PC-9 (cell line): ENCODE data around the gene MFSD8. TPM values are rescaled to one million over a fixed set of nuclear protein-coding genes. Genes with fewer than 3 reads are reported as not detected.
"Not testable (repeated sequence)": the region's sequence is repeated elsewhere in the genome, so short reads cannot be mapped to it uniquely, and the experiment has no call there.

ENCODE experiments used
- BruUV-seq: library from RNA; stranded (reverse); fragments of 400-500 nt; replicated peaks from 2 replicates; lab custom pipeline; 2021; lab: Mats Ljungman, UMichigan
- CTCF ChIA-PET: fragments of 300-600 bp; sonication (Branson Sonifier 250); formaldehyde crosslinking; loops from one replicate; lab custom pipeline; 2022; ENCODE audit warnings: antibody characterized with exemption; lab: Charles Lee
- POLR2A ChIA-PET: fragments of 300-600 bp; sonication (Branson Sonifier 250); formaldehyde crosslinking; loops from one replicate; lab custom pipeline; 2022; ENCODE audit warnings: antibody characterized with exemption; ENCODE audit not compliant: unreplicated experiment; lab: Charles Lee
- DNase-seq, 2 experiments: peaks; one replicate each; pipeline versions ENCODE4 v3.0.0 to v3.0.0-alpha.2; 2015 to 2022; ENCODE audit warnings: mixed read lengths in 1 of 2
- H2AFZ ChIP-seq: fragments of 200-600 bp; sonication (generic); 2 replicates; pipeline ENCODE4 v1.8.1; 2017; ENCODE audit warnings: antibody characterized with exemption
- H3F3A ChIP-seq: fragments of 200-600 bp; sonication (generic); 2 replicates; pipeline ENCODE4 v1.8.1; 2017; ENCODE audit warnings: antibody characterized with exemption, mild to moderate bottlenecking, low read depth; ENCODE audit not compliant: insufficient read depth
- H3K27ac ChIP-seq: fragments of 200-600 bp; sonication (generic); 2 replicates; pipeline ENCODE4 v1.6.1; 2016; ENCODE audit warnings: mixed run types
- H3K27me3 ChIP-seq: fragments of 200-600 bp; sonication (generic); 2 replicates; pipeline ENCODE4 v1.6.1; 2016; ENCODE audit warnings: low read depth, mixed run types; ENCODE audit not compliant: insufficient read depth
- H3K36me3 ChIP-seq: fragments of 200-600 bp; sonication (generic); 2 replicates; pipeline ENCODE4 v1.6.1; 2016; ENCODE audit warnings: low read depth, mixed run types
- H3K4me1 ChIP-seq: fragments of 200-600 bp; sonication (generic); replicated peaks from 2 replicates; pipeline ENCODE4 v1.6.1; 2016; ENCODE audit warnings: mixed run types; ENCODE audit not compliant: insufficient read depth
- H3K4me2 ChIP-seq: fragments of 200-600 bp; sonication (generic); 2 replicates; pipeline ENCODE4 v1.6.1; 2017; ENCODE audit warnings: mixed run types
- H3K4me3 ChIP-seq: fragments of 200-600 bp; sonication (generic); 2 replicates; pipeline ENCODE4 v1.6.1; 2016; ENCODE audit warnings: mixed run types
- H3K79me2 ChIP-seq: fragments of 200-600 bp; sonication (generic); 2 replicates; pipeline ENCODE4 v1.6.1; 2017; ENCODE audit warnings: low read depth, mixed run types
- H3K9me2 ChIP-seq: fragments of 200-600 bp; sonication (generic); 2 replicates; pipeline ENCODE4 v1.8.1; 2017; ENCODE audit warnings: mild to moderate bottlenecking; ENCODE audit not compliant: insufficient read depth
- H3K9me3 ChIP-seq: fragments of 200-600 bp; sonication (generic); 2 replicates; pipeline ENCODE4 v1.8.1; 2016; ENCODE audit warnings: low read depth; ENCODE audit not compliant: insufficient read depth
- H4K20me1 ChIP-seq: fragments of 200-600 bp; sonication (generic); 2 replicates; pipeline ENCODE4 v1.8.1; 2017; ENCODE audit not compliant: insufficient read depth
- EZH2 ChIP-seq: fragments of 200-600 bp; sonication (generic); IDR thresholded peaks from 2 replicates; pipeline ENCODE4 v1.8.0; 2017; ENCODE audit warnings: antibody characterized with exemption, low read depth
- intact Hi-C: fragments of 100-400 bp; cut with micrococcal nuclease; formaldehyde crosslinking; loops from one replicate; pipeline ENCODE4 v1.10.0; 2022; ENCODE audit not compliant: unreplicated experiment
- total RNA-seq: library from RNA; stranded (reverse); gene quantifications from 2 replicates; pipeline ENCODE4 v1.2.3, GENCODE V29; 2021
- TF ChIP-seq, protein P1 (sequence below): fragments of 200-600 bp; sonication (generic); conservative IDR thresholded peaks from 2 replicates; pipeline ENCODE4 v1.6.1; 2017; ENCODE audit warnings: mixed run types, antibody characterized with exemption, mild to moderate bottlenecking, moderate library complexity

The MFSD8 gene
- total RNA-seq, 1 experiment from 2014 or later, result 21.4 TPM

DNA sequence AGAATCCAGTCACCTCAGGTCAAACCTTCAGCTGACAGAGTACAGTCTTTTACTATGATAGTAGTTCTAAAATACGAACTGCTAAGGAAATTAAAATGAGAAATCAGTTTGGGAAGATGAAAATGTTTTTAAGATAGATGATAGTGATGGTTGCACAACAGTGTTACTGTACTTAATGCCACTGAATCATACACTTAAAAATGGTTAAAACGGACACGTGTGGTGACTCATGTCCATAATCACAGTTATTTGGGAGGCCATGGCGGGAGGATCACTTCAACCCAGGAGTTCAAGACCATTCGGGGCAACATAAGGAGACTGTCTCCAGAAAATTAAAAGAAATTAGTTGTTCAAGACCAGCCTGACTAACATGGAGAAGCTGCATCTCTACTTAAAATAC, 41.6 kb upstream of the MFSD8 start:
- no peak overlapping the region for H3K27ac ChIP-seq
- no peaks in the 10 kb centered on the region for H4K20me1 ChIP-seq
- H3K79me2 ChIP-seq, result no peaks in the 10 kb centered on the region
- H3K27me3 ChIP-seq, result no peaks in the 10 kb centered on the region
- H3K4me3 ChIP-seq, result no peak overlapping the region
- BruUV-seq, result no TSS peak
- no peak for TF ChIP-seq EZH2
- TF ChIP-seq, protein P1, sequence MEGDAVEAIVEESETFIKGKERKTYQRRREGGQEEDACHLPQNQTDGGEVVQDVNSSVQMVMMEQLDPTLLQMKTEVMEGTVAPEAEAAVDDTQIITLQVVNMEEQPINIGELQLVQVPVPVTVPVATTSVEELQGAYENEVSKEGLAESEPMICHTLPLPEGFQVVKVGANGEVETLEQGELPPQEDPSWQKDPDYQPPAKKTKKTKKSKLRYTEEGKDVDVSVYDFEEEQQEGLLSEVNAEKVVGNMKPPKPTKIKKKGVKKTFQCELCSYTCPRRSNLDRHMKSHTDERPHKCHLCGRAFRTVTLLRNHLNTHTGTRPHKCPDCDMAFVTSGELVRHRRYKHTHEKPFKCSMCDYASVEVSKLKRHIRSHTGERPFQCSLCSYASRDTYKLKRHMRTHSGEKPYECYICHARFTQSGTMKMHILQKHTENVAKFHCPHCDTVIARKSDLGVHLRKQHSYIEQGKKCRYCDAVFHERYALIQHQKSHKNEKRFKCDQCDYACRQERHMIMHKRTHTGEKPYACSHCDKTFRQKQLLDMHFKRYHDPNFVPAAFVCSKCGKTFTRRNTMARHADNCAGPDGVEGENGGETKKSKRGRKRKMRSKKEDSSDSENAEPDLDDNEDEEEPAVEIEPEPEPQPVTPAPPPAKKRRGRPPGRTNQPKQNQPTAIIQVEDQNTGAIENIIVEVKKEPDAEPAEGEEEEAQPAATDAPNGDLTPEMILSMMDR, result no peak
- no peak for DNase-seq
- ChIA-PET POLR2A (no interaction called here), CTCF (no interaction called here)
- H3K4me2 ChIP-seq, result no peak overlapping the region
- intact Hi-C loops, result no loop called here
- H3K4me1 ChIP-seq, result no peaks in the 10 kb centered on the region
- H3K36me3 ChIP-seq, result no peaks in the 10 kb centered on the region
- H3K9me3 ChIP-seq, result no peaks in the 10 kb centered on the region
- H3F3A ChIP-seq, result no peaks in the 10 kb centered on the region
- H2AFZ ChIP-seq, result no peak overlapping the region
- no peaks in the 10 kb centered on the region for H3K9me2 ChIP-seq

DNA sequence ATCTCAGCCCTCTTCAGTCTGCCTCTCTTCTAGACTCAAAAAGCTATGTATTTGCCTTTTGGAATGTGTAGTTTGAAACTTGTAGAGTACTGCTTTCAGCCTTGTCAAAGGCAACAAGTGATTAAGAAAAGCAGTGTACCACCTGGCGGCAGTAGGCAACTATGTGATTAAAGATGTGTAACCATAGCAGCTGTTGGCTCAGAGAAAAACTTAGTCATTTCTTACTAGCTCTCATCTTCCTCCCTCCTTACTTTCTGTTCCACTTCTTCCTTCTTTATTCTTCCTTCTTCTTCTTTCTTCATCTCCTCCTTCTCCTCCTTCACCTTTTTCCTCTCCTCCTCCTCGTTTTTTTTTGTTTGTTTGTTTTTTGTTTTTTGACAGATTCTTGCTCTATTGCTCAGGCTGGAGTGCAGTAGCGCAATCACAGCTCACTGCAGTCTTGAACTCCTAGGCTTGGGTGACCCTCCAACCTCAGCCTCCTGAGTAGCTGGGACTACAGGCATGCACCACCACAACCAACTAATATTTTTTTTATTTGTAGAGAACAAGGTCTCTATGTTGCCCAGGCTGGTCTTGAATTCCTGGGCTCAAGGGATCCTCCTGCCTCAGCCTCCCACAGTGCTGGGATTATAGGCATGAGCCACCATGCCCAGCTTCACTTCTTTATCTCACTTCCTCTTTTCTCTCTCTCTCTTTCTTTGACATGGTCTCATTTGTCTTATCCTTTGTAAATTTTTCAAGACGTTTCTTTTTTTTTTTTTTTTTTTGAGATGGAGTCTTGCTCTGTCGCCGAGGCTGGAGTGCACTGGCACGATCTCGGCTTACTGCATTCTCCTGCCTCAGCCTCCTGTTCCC, 32.8 kb upstream of the MFSD8 start:
- ChIA-PET POLR2A (no interaction called here), CTCF (no interaction called here)
- Histone ChIP-seq H3K27me3 (no peaks in the 10 kb centered on the region), H3K27ac (no peak overlapping the region), H3K9me2 (no peaks in the 10 kb centered on the region), H3K9me3 (no peaks in the 10 kb centered on the region), H3K4me3 (no peak overlapping the region), H3K36me3 (no peaks in the 10 kb centered on the region), H3K4me2 (no peak overlapping the region), H3F3A (no peaks in the 10 kb centered on the region), H3K4me1 (no peaks in the 10 kb centered on the region), H3K79me2 (no peaks in the 10 kb centered on the region), H2AFZ (no peak overlapping the region), H4K20me1 (no peaks in the 10 kb centered on the region)
- no peak for DNase-seq
- BruUV-seq, result no TSS peak
- TF ChIP-seq, protein P1, result no peak
- no peak for TF ChIP-seq EZH2
- intact Hi-C loops, result no loop called here

GRCh38 chr4:127996521-127996920, 31.5 kb upstream of the MFSD8 start:
- H3K9me3 ChIP-seq, CTCF ChIA-PET, H3K9me2 ChIP-seq, H3F3A ChIP-seq, BruUV-seq, POLR2A ChIA-PET, intact Hi-C loops, H3K4me1 ChIP-seq, H2AFZ ChIP-seq, H3K27ac ChIP-seq, H3K36me3 ChIP-seq, H3K79me2 ChIP-seq, H3K4me3 ChIP-seq, H3K27me3 ChIP-seq, DNase-seq, H4K20me1 ChIP-seq, H3K4me2 ChIP-seq: not testable (repeated sequence)
